HepG2 (cell line): ENCODE measurements around the gene CTSZ. TPM values are rescaled to one million over a fixed set of nuclear protein-coding genes. Genes with fewer than 3 reads are reported as not detected.
A peak's percentile ranks its signal among the peaks of the same experiment; 100 is the strongest.

ENCODE experiments used
- DMAP1 ChIP-seq: IDR thresholded peaks from 2 replicates; pipeline ENCODE4 v1.6.1; 2016
- ETV6 ChIP-seq: sonication (generic); formaldehyde crosslinking; conservative IDR thresholded peaks from 2 replicates; pipeline ENCODE4 v1.4.0; 2020; ENCODE audit warnings: missing genetic modification reagents
- GRHL1 ChIP-seq: sonication (generic); formaldehyde crosslinking; conservative IDR thresholded peaks from 2 replicates; pipeline ENCODE4 v1.8.0; 2022; ENCODE audit warnings: missing genetic modification reagents
- IKZF4 ChIP-seq: sonication (generic); formaldehyde crosslinking; IDR thresholded peaks from 2 replicates; pipeline ENCODE4 v1.5.1; 2020; ENCODE audit warnings: borderline replicate concordance, mild to moderate bottlenecking, low read depth, missing genetic modification reagents; ENCODE audit errors: not compliant biosample characterization
- KDM1A ChIP-seq: IDR thresholded peaks from 2 replicates; pipeline ENCODE4 v1.6.1; 2016; ENCODE audit warnings: missing compliant biosample characterization
- NFATC3 ChIP-seq: sonication (generic); formaldehyde crosslinking; IDR thresholded peaks from 2 replicates; pipeline ENCODE4 v1.5.1; 2020; ENCODE audit warnings: mild to moderate bottlenecking, missing genetic modification reagents
- ZGPAT ChIP-seq: IDR thresholded peaks from 2 replicates; pipeline ENCODE4 v1.6.1; 2016; ENCODE audit warnings: mild to moderate bottlenecking
- ZNF17 ChIP-seq: sonication (generic); formaldehyde crosslinking; IDR thresholded peaks from 2 replicates; pipeline ENCODE4 v1.5.0; 2020; ENCODE audit warnings: mild to moderate bottlenecking, missing genetic modification reagents
- ZNF33B ChIP-seq: sonication (generic); formaldehyde crosslinking; IDR thresholded peaks from 2 replicates; pipeline ENCODE4 v1.5.1; 2020; ENCODE audit warnings: mild to moderate bottlenecking, missing genetic modification reagents
- ZNF503 ChIP-seq: sonication (generic); formaldehyde crosslinking; IDR thresholded peaks from 2 replicates; pipeline ENCODE4 v1.4.0; 2020; ENCODE audit warnings: missing genetic modification reagents
- ZNF646 ChIP-seq: sonication (generic); formaldehyde crosslinking; IDR thresholded peaks from 2 replicates; pipeline ENCODE4 v1.9.0; 2021; ENCODE audit warnings: mild to moderate bottlenecking, missing genetic modification reagents
- ZZZ3 ChIP-seq: sonication (generic); formaldehyde crosslinking; IDR thresholded peaks from 2 replicates; pipeline ENCODE4 v1.4.0; 2020; ENCODE audit warnings: missing genetic modification reagents, mild to moderate bottlenecking, borderline replicate concordance
- polyA plus RNA-seq, 8 experiments: library from polyadenylated mRNA; depleted of rRNA in 3 of 8; stranded (reverse) in 7 of 8; unstranded in 1 of 8; fragments of >200 nt; fragmentation: Illumina TruSeq in 4 of 8; extraction: Trizol in 4 of 8; gene quantifications; 2 replicates each; pipeline versions ENCODE4 v1.2.1 to v1.2.3, GENCODE V29; 2011 to 2016; ENCODE audit warnings: low read depth in 4 of 8, missing spikeins in 1 of 8, mixed read lengths in 1 of 8; ENCODE audit not compliant: insufficient read depth in 1 of 8
- total RNA-seq, 5 experiments: library from RNA; depleted of rRNA; stranded (reverse); fragments of >200 nt; fragmentation: Illumina TruSeq; extraction: Trizol; gene quantifications; 2 replicates each; pipeline ENCODE4 v1.2.3, GENCODE V29; 2016; ENCODE audit warnings: low read depth in 1 of 5

CTSZ gene
- total and polyA plus RNA-seq, 2 of the 13 experiments (the other 11 are each of a cell fraction or from before 2014, with no cell fraction given): 0.33 TPM; not detected in 1

GRCh38 chr20:59030911-59031563, 24.0 kb upstream of the CTSZ start (continued):
- TF ChIP-seq ZNF646: no peak
- no peak for TF ChIP-seq KDM1A
- no peak for TF ChIP-seq ZNF503 (CRISPR knock-in tag)
- no peak for TF ChIP-seq ZGPAT (CRISPR knock-in tag)
- TF ChIP-seq DMAP1 (CRISPR knock-in tag): no peak
- TF ChIP-seq NFATC3 (CRISPR knock-in tag): peak; percentile 84; the same call in 1 of the 2 replicates
- no peak for TF ChIP-seq ZNF17
- 0 out of 2 replicates have a peak, but pooled peaks have one; percentile 11 for TF ChIP-seq ZZZ3 (CRISPR knock-in tag)
- TF ChIP-seq IKZF4: no peak
- TF ChIP-seq ZNF33B (CRISPR knock-in tag): peak; percentile 60; the same call in 1 of the 2 replicates
- no peak for TF ChIP-seq ETV6 (CRISPR knock-in tag)
- no peak for TF ChIP-seq GRHL1
